NCI-H2081 treated with DMSO at 0.1 percent for 48 hours (cell line): ENCODE measurements around the gene COL11A2.
"Not testable (repeated sequence)": the region's sequence is repeated elsewhere in the genome, so short reads cannot be mapped to it uniquely, and the experiment has no call there.

Experiments
- DNase-seq: peaks from one replicate; lab custom pipeline; 2025; lab: John Stamatoyannopoulos, UW

Gene COL11A2

DNA sequence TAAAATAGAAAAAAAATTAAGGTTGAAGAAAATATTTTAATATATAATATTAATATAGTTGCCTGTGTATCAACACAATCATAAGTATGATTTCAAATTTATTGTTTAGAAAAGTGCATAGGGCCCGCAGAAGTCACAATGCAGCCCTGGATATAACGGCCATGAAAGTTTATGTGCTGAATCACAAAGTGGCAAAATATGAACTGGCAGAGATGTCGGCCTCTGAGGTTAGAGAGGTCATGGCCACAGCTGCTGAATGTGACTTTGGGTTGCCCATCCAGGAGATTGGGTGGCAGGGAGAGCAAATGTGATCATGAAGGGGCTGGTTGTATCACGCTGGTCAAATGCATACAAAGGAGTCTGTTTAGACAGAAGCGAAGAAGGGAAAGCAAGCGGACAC is 35.7 kb downstream of the COL11A2 start:
- no peak for DNase-seq

DNA sequence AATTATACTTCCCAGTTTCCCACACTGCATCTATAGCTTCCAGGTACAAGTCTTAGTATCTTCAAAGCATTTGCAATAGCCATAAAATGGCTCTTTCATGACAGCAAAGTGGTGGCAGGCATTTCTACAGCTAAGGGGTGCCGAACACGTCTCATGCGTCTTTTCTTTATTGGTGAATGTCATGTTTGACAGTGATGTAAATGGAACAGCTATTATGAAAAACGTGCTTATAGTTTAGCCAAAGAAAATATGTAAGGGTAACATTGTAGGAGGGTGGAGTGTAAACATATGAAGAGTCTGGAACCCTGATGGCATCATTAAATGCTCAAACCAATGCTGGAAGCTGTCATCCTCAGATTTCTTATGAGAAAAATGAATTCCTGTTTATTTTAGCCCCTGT is 37.9 kb downstream of the COL11A2 start:
- no peak for DNase-seq

DNA sequence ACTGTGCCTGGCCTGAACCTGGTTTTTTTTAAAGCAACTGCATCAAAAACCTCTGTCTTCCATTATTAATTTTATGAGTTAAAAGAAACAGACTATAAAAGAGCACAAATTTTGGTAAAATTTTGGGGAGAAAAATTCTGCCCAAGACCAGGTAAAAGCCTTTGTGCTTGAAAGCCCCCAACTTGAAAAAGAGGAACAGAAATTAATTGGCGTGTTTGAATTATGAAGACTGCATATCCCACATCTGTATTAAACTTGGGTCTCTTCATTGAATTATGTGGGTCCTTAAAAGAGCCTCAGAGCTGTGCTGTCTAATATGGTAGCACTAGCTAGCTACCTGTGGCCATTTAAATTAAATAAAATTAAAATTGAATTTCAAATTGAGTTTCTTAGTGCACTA is 41.2 kb downstream of the COL11A2 start:
- no peak for DNase-seq

DNA sequence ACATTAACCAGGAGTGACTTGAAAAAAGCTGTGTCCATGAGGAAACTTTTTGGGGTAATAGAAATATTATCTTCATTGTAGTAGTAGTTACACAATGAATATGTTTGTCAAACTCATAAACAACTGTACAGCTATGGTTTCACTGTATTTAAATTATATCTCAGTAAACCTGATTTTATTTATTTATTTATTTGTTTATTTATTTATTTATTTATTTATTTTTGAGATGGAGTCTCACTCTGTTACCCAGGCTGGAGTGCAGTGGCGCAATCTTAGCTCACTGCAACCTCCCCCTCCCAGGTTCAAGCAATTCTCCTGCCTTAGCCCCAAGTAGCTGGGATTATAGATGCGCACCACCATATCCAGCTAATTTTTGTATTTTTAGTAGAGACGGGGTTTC is 41.7 kb downstream of the COL11A2 start:
- not testable (repeated sequence) for DNase-seq

DNA sequence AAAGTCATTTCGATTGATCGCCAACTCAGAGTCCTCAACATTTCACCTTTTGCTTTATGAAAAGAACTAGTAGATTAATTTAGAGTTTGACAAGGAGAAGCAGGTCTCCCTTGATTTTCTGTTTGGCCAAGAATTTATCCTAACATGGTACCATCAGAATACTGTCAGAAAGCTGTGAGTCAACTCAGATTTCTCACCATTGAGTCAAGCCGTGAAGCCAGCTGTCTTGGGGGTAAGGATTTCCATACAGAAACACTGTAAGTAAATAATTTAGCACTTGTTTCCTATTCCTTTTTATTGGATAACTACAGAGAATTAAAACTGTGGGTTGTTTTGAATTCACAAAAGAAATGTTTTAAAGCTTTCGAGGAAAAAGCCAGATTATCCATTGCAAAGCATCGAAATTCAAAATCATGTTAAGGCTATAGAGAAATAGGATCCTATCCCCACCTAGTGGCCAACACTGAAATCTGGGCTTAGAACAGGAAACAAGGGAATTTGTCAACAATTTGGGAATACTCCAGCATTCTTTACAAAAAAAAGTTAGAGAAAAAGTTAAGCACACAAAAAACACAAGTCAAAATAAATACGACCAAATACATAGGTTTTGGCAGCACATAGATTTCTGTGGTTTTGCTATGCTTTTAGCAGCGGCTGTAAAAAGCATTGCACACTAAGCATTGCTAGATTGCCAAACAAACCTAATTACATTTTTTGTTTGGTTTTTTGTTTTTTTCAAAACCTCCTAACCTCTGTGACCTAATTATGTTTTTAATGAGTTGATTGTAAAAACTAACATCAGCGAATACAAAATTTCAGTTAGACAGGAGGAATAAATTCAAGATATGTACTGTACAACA is 44.2 kb downstream of the COL11A2 start:
- DNase-seq: no peak

DNA sequence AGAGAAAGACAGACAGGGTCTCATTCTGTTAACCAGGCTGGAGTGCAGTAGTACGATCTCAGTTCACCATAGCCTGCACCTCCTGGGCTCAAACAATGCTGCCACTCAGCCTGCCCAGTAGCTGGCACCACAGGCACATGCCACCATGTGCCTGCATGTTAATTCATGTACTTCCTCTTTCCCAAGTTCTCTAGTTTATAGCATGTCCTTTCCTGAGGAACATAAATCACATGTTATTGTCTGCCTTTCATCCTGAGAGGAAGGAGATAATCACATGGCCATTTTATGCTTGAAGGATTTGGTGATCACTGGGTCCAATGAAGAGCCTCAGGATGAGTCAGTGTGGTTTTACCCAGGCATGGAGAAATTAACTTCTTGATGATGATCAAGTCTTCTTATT is 47.9 kb downstream of the COL11A2 start:
- no peak for DNase-seq

DNA sequence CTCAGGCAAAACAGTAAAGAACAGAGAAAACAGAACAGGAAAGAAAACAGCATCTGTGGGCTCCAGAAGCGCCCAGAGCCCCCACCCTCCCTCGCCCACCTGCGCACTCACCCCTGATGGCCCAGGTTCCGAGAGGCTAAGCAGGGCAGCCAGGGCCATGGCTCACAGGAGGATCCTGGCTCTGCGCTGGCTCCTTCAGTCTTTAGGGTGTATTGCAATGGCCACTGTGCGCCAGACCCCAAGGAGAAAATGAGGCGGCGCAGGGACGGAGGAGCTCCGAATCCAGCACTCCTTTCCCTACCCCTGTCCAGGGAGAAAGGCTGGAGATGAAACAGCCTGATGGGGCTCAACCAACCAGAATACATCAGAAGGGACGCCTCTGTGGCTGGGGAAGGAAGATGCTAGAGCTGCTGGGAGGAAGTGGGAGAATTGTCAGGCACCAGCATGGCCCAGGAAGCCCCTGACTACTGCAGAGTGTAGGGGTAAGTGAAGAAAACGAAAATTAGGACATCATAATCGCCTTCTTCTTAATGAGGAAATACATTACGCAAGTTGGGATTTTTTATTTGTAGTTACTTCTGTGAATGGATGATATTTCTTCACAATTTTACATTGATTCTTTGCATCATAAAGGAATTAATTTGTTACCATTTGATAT is 49.0 kb downstream of the COL11A2 start:
- DNase-seq: no peak

DNA sequence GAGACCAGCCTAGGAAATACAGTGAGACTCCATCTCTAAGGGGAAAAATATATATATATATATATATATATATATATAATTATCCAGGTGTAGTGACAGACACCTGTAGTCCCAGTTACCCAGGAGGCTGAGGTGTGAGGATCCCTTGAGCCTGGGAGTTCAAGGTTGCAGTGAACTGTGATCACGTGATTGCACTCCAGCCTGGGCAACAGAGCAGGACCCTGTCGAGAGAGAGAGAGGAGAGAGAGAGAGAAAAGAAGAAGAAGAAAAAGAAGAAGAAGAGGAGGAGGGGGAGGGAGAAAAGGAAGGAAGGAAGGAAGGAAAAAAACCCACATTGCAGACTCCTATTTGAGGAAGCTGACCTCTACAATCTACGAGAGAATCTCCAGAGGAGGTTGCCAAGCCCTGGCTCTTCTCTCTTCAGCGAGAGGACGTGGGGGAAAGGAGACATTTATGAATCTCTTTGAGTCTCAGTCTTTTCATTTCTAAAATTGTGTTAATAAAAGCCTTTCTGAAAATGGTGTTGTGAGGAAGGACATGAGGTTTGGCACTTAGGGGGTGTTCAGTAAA is 49.7 kb downstream of the COL11A2 start:
- DNase-seq: no peak

DNA sequence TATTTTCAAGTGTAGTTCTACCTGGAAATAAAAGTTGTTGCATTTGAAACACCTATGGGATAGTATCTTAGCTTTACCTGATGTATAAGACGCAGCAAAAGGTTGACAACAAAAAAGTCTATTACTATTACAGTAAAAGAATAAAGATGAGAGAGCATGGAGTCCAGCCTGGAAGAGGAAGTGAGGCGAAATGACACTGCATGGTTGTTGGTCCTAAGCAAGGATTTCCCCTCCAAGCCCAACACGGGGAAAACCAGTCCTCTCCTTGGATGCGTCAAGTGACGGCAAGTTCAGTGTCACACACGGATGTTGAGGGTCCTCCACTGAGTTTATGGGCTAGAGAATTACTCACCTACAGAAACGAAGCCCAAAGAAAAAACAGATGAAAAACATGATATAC is 51.7 kb downstream of the COL11A2 start:
- no peak for DNase-seq

DNA sequence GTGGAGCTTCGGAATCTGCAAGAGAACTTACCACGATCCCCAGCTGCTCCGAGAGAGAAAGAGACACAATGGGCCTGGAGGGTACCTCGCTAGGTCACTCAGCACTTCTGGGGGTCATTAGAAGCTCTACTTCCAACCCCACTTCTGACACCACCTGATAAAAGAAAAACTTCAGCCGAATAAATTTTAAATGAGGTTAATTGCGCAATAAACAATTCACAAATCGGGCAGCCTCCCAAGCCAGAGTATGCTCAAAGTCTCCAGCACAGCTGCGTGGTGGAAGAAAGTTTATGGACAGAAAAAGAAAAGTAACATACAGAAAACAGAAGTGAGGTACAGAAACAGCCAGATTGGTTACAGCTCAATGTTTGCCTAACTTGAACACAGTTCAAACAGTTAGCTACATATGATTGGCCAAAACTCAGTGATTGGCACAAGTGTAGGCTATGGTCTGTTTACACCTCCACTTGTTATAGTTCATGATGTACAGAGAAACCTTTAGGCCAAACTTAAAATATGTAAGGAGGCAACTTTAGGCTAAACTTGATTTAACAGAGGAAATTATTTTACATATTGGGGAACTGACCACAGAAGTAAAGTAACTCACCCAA is 52.6 kb downstream of the COL11A2 start:
- no peak for DNase-seq

DNA sequence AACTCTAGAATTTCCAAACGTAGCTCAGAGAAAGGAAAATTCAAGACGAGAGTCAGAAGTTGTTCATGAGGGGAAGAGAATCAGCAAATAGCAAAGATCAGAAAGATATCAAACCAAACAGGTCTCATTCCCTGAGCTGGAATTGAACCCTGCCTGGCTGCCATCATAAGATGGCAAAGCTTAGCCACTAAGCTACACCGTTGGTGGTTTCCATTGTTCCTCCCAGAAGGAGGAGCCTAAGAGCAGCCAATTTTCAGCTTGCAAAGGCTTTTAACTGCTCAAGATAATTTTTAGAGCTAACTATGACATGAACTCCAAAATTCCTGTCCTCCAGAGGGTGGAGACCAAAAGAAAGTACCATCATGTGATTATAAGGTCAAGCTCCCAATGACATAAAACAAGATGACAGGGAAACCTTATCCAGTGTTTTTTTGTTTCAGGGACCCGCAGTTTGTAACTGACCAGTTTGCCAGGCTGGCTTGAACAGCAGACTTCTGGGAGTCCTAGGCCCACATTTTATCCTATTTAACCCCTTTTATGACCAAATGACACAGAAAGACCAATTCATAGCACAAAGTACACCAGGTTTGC is 55.9 kb downstream of the COL11A2 start:
- DNase-seq: no peak

DNA sequence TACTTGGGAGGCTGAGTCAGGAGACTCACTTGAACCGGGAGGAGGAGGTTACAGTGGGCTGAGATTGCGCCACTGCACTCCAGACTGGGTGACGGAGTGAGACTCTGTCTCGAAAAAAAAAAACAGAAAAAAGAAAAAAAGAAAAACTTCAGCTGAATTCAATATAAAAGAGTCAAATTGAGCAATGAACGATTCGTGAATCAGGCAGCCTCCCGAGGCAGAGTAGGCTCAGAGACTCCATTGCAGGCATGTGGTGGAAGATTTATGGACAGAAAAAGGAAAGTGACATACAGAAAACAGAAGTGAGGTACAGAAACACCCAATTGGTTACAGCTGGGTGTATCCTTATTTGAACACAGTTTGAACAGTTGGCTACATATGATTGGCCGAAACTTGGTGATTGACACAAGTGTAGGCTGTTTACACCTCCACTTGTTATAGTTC is 60.2 kb downstream of the COL11A2 start:
- DNase-seq: no peak

DNA sequence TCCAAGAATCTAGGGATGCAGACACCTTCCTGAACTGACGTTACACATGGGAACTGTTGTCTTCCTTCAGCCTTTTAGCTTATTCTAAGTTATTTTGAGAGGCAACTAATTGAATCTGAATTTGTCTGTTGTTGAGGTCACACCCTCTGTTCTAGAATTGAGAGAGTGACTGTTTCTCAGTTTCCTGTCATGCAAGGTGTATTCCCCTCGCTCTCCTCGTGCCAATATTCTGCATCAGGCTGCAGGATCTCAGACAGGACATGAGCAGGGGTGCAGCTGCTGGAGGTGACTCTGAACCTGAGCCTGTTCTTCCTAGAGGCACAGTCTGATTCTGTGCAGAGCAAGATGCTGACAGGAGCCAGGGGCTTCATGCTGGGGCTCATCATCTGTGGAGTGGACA is 63.9 kb downstream of the COL11A2 start:
- DNase-seq: no peak

DNA sequence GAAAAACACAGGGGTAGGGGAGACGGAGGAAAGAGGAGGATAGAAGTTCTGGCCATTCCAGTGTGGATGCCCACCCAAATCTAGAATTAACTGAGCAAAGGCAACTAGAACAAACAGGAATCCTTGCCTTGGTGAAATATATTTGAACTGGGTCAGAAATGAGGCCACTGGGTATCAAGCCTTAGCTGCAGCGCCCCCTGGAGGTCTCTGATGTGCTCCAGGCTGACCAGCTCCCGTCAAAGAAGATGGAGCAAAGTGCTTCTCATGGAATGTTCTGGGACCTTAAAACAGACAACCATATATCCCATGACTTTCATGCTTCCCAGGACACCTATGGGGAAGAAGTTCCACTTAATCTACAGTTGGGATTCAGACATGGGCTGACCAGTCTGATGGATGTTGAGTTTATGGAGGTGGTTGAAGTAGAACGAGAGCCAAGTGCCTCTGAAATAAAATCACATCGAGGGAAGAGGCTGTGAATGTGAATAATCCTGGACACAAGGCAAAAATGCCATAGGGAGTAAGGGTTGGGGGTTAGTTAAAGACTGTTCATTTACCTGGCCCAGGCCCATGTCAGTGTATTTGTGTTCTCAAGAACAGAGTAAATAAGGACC is 66.1 kb downstream of the COL11A2 start:
- DNase-seq: no peak

DNA sequence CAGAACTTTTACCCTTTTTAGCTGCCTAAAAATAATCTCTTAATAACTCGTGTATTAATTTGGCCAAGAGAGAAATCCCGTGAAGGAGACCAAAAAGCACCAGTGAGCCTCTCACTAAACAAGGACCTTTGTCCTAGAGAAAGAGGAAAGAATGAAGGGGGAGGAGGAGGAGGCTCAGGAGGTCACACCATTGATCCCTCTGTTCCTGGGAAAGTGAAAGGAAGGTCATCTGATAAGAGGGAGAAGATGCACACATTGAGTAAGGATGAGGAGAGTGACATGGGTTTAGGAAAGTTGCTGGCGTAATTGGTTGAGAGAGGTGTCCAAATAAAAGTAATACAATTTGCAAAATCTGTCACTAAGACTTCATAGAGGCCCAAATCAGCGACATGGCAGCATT is 67.3 kb downstream of the COL11A2 start:
- no peak for DNase-seq

DNA sequence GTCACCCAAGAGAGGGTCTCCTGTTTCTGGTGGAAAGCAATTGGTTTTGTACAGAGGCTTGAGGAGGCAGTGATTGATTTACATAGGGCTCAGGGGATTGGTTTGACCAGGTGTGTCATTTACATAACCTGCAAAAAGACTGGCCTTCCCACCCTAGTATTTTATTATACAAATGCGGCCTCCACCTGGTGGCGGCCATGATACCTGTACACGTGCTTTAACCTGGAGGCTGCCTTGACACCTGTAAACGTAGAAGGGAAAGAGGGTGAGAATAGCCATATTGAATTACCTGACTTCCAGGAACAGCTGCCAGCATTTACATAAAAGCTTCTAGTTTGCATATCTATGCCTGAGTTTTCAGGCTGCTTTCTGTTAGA is 67.8 kb downstream of the COL11A2 start:
- no peak for DNase-seq

DNA sequence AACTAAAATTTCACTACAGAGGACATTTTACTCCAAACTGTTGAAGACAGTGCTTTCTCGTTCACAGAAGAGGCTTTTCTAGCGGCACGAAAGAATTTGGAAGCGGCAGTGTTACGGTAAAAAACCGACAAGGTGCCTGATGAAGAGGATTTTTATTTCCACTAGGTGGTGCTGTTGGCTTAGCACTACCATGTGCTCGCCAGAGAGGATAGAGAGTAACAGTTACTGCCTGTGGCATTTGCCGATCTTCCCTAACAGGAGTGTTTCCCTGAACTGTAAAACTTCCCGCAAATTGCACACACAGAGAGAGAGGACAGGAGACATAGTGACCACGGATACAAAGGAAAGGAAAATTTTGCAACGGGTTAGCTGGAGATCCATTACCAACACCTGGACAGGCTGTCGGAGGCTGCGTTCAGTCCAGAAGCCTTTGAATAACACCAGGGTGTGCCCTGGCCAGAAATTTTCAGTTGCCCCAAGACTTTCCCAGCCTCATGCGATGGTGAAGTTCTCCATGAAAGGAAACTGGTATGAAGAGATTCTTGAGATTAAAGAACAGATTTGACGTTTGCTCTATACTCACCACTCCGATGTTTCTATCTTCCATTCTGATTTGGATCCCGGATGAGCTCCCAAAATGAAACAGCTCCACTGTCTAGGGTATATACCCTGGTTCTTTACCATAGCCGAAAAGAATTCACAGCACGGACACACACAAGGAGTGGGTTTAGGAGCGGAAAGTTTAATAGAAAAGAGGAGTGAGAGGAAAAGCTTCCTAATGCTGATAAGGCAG is 68.3 kb downstream of the COL11A2 start:
- peak; percentile 8 for DNase-seq

DNA sequence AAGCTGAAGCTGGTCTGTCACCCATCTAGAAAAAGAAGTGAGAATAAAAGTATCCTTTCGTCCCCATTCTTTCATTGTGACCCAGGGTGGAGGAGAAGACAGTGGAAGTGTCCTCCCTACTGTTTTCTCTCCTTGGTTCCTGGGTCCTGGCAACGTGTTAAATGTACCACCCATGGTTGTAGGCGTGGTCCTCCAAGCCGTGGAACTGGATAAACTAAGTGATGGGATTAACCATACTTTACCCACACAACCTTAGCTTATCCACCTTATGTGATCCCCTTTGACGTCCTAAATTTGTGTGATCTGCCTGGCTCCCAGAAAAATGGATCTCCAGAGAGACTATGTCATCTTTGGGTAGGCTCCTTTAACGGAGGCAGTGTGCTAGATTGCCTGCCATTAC is 69.1 kb downstream of the COL11A2 start:
- no peak for DNase-seq

DNA sequence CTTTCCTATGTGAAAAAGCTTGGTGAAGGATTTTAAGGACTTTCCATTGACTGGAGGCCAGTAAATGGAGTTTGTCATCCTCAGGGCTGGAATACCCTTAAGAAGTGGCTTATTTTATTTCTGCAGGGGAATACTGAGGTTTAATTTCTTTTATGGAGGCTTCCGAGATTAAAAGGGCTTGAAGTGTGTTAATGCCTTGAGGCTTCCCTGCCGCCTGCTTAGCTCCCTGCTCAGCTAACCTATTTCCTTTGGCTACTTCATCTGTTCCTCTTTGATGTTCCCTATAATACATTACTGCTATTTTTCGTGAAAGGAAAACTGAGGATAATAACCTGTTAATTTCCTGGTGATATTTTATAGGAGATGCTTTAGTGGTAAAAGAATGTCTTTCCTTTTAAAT is 72.3 kb downstream of the COL11A2 start:
- DNase-seq: no peak

DNA sequence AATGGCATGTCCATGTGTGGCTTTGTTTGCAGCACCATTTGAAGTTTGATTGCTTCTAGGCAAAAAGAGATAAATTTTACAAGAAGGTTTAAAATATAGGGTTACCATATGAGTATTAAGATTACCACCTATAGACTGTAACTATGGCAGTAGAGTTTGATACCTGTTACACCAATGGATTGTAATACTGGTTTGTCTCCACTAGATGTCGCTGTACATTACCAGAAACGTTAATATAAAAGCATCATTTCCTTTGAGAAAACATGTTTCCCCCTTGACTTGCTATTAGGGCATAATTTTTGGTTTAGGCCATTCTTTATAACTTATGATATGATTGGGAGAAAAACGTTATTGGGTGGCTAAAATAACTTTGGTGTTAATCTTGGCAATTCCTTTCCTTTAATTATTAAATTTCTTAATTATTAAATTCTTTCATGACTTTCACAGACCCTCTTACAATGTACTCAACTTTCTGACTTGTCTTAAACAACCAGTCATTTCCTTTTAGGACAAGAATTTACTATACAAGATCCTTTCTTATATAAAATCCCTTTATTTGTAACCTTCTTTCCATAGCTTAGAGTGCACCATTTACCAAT is 73.6 kb downstream of the COL11A2 start:
- peak; percentile 16 for DNase-seq

DNA sequence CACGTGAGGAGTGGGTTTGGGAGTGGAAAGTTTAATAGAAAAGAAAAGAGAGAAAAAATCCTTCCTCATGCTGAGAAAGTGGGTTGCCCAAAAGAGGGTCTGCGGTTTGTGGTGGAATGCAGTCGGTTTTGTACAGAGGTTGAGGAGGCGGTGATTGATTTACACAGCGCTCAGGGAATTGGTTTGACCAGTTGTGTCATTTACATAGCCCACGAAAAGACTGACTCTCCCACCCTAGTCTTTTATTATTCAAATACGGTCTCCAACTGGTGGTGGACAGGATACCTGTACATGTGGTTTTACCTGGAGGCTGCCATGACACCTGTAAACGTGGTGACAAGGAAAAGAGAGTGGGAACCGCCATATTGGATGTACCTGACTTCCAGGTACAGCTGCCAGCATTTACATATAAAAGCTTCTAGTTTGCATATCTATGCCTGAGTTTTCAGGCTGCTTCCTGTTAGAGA is 74.4 kb downstream of the COL11A2 start:
- DNase-seq: no peak
